H1 (cell line): ENCODE results near the gene MYH10. TPM values are rescaled to one million over a fixed set of nuclear protein-coding genes. Genes with fewer than 3 reads are reported as not detected.

Source experiments
- CBX8 ChIP-seq: fragments of 300-800, 300-1000 bp; sonication (generic); IDR thresholded peaks from 2 replicates; pipeline ENCODE4 v1.7.1; 2016; ENCODE audit warnings: low read depth, low read length, borderline replicate concordance
- CHD7 ChIP-seq: fragments of 300-600 bp; sonication (generic); IDR thresholded peaks from 2 replicates; pipeline ENCODE4 v1.7.1; 2012; ENCODE audit warnings: low read length, moderate library complexity, mild to moderate bottlenecking, inconsistent platforms; ENCODE audit not compliant: insufficient replicate concordance
- CTCF ChIP-seq, 3 experiments: IDR thresholded peaks; 1 replicate in 2 of 3; 2 replicates in 1 of 3; pipeline versions ENCODE4 v1.5.1 to v1.6.1; 2011; ENCODE audit warnings: low read length in 3 of 3, mild to moderate bottlenecking in 3 of 3, inconsistent platforms in 2 of 3, low read depth in 1 of 3, moderate library complexity in 1 of 3; ENCODE audit not compliant: insufficient read depth in 1 of 3; ENCODE audit errors: control extremely low read depth in 1 of 3
- FOSL1 ChIP-seq: IDR thresholded peaks from 2 replicates; pipeline ENCODE4 v1.6.1; 2011; ENCODE audit warnings: mild to moderate bottlenecking, low read depth, low read length, moderate library complexity; ENCODE audit not compliant: insufficient read depth
- polyA plus RNA-seq, 7 experiments: library from polyadenylated mRNA; depleted of rRNA in 3 of 7; stranded (reverse) in 5 of 7; unstranded in 2 of 7; fragments of >200 nt in 5 of 7; fragments of 200-250 nt in 2 of 7; gene quantifications; 1 replicate in 5 of 7; 2 replicates in 1 of 7; 4 replicates in 1 of 7; pipeline versions ENCODE4 v1.2.1 to v1.2.3, GENCODE V29; 2011 to 2013; ENCODE audit warnings: missing spikeins in 2 of 7, mixed read lengths in 2 of 7
- total RNA-seq: library from RNA; stranded (reverse); fragmentation: NEBNext Ultra II Directional; extraction: Animal tissue kit (Norgen Biotek cat#: 25700); gene quantifications from 2 replicates; pipeline ENCODE4 v1.2.1, GENCODE V29; 2021

The MYH10 gene
- total and polyA plus RNA-seq, 2 of the 8 experiments (the other 6 are each of a cell fraction or from before 2014, with no cell fraction given): 64.1 to 289 TPM

GRCh38 chr17:8619294-8619693 lies 11.2 kb downstream of the MYH10 start (continued):
- no peak for TF ChIP-seq CHD7
- TF ChIP-seq CTCF (IDR thresholded peaks at IDR 0.05; ENCODE audit: control extremely low read depth in 1 of 3, insufficient read depth in 1 of 3, low read depth in 1 of 3, low read length in 3 of 3): no peak
- no peak for TF ChIP-seq FOSL1
- TF ChIP-seq CBX8: no peak
- TF ChIP-seq, all 59 proteins: peak for 0
